OCI-LY3 (cell line): ENCODE results near the gene SOAT2.

Experiments used
- CTCF ChIP-seq: fragments of 200-600, 300-600 bp; sonication (generic); IDR thresholded peaks from 2 replicates; pipeline ENCODE4 v1.5.1; 2014; ENCODE audit warnings: antibody characterized with exemption, low read length, low read depth
- EZH2phosphoT487 ChIP-seq: fragments of 200-600 bp; shearing (Covaris generic); IDR thresholded peaks from 2 replicates; pipeline ENCODE4 v1.6.1; 2018; ENCODE audit warnings: antibody characterized with exemption, mixed run types, low read depth

- no peak for TF ChIP-seq EZH2phosphoT487
- no peak for TF ChIP-seq CTCF
Observed at GRCh38 chr12:53073881-53074280, 29.4 kb upstream of the SOAT2 start.
